SH-SY5Y (cell line): Measurements from ENCODE around the gene TRIM59.

Experiments used
- GATA2 ChIP-seq: IDR thresholded peaks from 2 replicates; pipeline ENCODE4 v1.6.1; 2011; ENCODE audit warnings: mild to moderate bottlenecking, low read depth, low read length
- GATA3 ChIP-seq: IDR thresholded peaks from 2 replicates; pipeline ENCODE4 v1.6.1; 2011; ENCODE audit warnings: low read depth, mild to moderate bottlenecking, low read length, moderate library complexity

DNA sequence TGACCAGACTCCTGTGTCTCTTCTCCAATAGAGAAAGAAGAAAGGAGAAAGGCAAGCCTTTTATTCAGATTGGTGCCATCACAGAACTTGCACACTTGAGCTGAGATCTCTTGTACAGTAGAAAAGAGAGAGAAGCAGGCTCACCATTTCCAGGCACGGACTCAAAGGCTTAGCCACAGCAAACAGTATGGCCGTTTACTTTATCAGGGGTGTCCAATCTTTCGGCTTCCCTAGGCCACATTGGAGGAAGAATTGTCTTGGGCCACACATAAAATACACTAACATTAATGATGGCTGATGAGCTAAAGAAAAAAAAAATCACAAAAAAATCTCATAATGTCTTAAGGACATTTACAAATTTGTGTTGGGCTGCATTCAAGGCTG lies 55.6 kb downstream of the TRIM59 start:
- TF ChIP-seq GATA2 = no peak
- no peak for TF ChIP-seq GATA3
